Osteocyte (in vitro differentiated cells): ENCODE results near the gene STX10. TPM values are rescaled to one million over a fixed set of nuclear protein-coding genes. Genes with fewer than 3 reads are reported as not detected.

ENCODE experiments used
- DNase-seq: peaks from one replicate; pipeline ENCODE4 v3.0.0; 2021; ENCODE audit warnings: mixed read lengths; ENCODE audit not compliant: unreplicated experiment; ENCODE audit errors: extremely low spot score
- H3K27ac Mint-ChIP-seq: one replicate; pipeline ENCODE4 v1.8.0; 2021; ENCODE audit warnings: mild to moderate bottlenecking, mixed read lengths; ENCODE audit not compliant: unreplicated experiment
- H3K27me3 Mint-ChIP-seq: one replicate; pipeline ENCODE4 v1.8.0; 2021; ENCODE audit warnings: mixed read lengths; ENCODE audit not compliant: unreplicated experiment
- H3K36me3 Mint-ChIP-seq: one replicate; pipeline ENCODE4 v1.8.0; 2021; ENCODE audit warnings: mixed read lengths; ENCODE audit not compliant: unreplicated experiment
- H3K4me1 Mint-ChIP-seq: one replicate; pipeline ENCODE4 v1.8.0; 2021; ENCODE audit warnings: mixed read lengths; ENCODE audit not compliant: unreplicated experiment
- H3K4me3 Mint-ChIP-seq: one replicate; pipeline ENCODE4 v1.8.0; 2021; ENCODE audit warnings: mild to moderate bottlenecking, moderate library complexity, mixed read lengths; ENCODE audit not compliant: unreplicated experiment
- H3K9me3 Mint-ChIP-seq: one replicate; pipeline ENCODE4 v1.8.0; 2021; ENCODE audit warnings: mixed read lengths; ENCODE audit not compliant: unreplicated experiment
- CTCF ChIP-seq: fragments of 200-600 bp; sonication (generic); IDR thresholded peaks from 2 replicates; pipeline ENCODE4 v1.5.0; 2021; ENCODE audit warnings: antibody characterized with exemption, mild to moderate bottlenecking, moderate library complexity
- total RNA-seq: library from RNA; stranded (reverse); gene quantifications from 2 replicates; pipeline ENCODE4 v1.2.1, GENCODE V29; 2021

Gene STX10
- total RNA-seq, 1 donor from 2014 or later: 50.5 TPM

DNA sequence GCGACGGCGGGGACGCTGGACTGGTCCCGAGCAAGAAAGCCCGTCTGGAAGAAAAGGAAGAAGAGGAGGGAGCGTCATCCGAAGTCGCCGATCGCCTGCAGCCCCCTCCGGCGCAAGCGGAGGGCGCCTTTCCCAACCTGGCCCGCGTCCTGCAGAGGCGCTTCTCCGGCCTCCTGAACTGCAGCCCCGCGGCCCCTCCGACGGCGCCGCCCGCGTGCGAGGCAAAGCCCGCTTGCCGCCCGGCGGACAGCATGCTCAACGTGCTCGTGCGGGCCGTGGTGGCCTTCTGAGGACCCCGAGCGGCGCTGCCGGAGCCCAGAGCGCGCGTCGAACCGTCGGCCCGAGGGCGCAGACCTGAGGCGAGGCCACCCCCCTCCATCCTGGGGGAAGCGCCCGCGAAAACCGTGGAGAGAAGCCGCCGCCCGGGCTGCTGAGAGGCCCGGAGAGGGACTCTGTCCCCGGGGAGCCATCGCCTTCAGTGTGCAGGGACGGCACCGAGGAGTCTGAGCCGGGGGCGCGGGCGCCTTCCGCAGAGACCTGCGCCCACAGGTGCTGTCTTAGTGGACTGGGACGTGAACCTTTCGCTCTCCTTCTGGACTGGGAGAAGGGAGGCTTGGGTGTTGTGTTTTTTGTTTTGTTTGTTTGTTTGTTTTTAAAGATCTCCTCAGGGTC, 3.5 kb upstream of the STX10 start:
- no peaks in the 10 kb centered on the region for H3K9me3 Mint-ChIP-seq
- no peaks in the 10 kb centered on the region for H3K27me3 Mint-ChIP-seq
- DNase-seq: no peak
- H3K4me3 Mint-ChIP-seq: peak overlapping the region; percentile 99
- H3K27ac Mint-ChIP-seq: peak overlapping the region; percentile 97
- TF ChIP-seq CTCF: peak; percentile 23
- H3K36me3 Mint-ChIP-seq: peaks cover 9% of the 10 kb centered on the region
- H3K4me1 Mint-ChIP-seq: peaks cover 30% of the 10 kb centered on the region

DNA sequence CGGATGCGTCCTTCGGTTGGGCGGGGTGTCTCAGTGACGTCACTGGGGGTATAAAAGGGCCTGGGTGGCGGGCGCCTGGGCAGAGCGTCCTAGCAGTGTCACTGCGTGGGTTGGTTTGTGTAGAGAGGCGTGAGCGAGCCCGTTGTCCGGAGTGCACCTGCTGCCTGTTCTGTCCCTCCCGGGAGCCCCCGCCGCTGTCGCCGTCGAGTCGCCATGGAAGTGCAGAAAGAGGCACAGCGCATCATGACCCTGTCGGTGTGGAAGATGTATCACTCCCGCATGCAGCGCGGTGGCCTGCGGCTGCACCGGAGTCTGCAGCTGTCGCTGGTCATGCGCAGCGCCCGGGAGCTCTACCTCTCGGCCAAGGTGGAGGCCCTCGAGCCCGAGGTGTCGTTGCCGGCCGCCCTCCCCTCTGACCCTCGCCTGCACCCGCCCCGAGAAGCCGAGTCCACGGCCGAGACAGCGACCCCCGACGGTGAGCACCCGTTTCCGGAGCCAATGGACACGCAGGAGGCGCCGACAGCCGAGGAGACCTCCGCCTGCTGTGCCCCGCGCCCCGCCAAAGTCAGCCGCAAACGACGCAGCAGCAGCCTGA, 2.9 kb upstream of the STX10 start:
- no peaks in the 10 kb centered on the region for H3K27me3 Mint-ChIP-seq
- peaks cover 9% of the 10 kb centered on the region for H3K36me3 Mint-ChIP-seq
- H3K4me1 Mint-ChIP-seq: peaks cover 33% of the 10 kb centered on the region
- peak; percentile 98 for DNase-seq
- peak; percentile 35 for TF ChIP-seq CTCF
- H3K27ac Mint-ChIP-seq: peak overlapping the region; percentile 97
- H3K4me3 Mint-ChIP-seq: peak overlapping the region; percentile 99
- no peaks in the 10 kb centered on the region for H3K9me3 Mint-ChIP-seq

GRCh38 chr19:13152356-13152973, 2.3 kb upstream of the STX10 start:
- Mint-ChIP-seq H3K36me3 (peaks cover 9% of the 10 kb centered on the region), H3K4me1 (peaks cover 32% of the 10 kb centered on the region), H3K27me3 (no peaks in the 10 kb centered on the region), H3K4me3 (peak overlapping the region; percentile 99), H3K9me3 (no peaks in the 10 kb centered on the region), H3K27ac (peak overlapping the region; percentile 97)
- no peak for TF ChIP-seq CTCF
- DNase-seq: no peak

- peaks cover 29% of the 10 kb centered on the region for H3K4me1 Mint-ChIP-seq
- H3K9me3 Mint-ChIP-seq: no peaks in the 10 kb centered on the region
- DNase-seq: peak; percentile 99
- H3K27me3 Mint-ChIP-seq: no peaks in the 10 kb centered on the region
- TF ChIP-seq CTCF: peak; percentile 23
- H3K4me3 Mint-ChIP-seq: peak overlapping the region; percentile 99
- peaks cover 9% of the 10 kb centered on the region for H3K36me3 Mint-ChIP-seq
- peak overlapping the region; percentile 100 for H3K27ac Mint-ChIP-seq
These were observed 1.6 kb upstream of the STX10 start for GRCh38 chr19:13151605-13152355.
